Globus pallidus (tissue), 1 donor: ENCODE results near the gene INPP4A.

Source experiments
- DNase-seq: peaks from one replicate; pipeline ENCODE4 v3.0.0-alpha.2; 2015; ENCODE audit warnings: low spot score

The INPP4A gene

DNA sequence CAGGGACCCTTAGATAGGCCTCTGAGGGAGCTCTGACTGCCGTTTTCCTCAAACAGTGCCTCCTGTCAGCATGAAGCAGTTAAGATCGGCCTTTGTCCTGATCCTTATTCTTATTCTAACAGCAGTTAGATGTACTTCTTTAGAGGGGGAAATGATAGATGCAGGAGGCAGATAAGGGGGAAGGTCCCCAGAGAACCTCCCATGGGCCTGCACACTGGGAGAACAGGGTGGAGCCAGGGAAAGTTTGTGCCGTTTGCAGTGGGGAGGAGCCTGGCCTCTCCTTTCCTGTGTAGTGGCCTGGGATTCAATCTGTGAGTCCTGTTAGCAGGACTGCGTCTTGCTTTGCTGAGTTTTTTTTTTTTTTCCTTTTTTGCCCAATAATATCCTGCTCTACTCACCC is 7.9 kb upstream of the INPP4A start:
- DNase-seq, result no peak

- no peak for DNase-seq
These were observed 6.2 kb upstream of the INPP4A start for GRCh38 chr2:98438190-98439133.

DNA sequence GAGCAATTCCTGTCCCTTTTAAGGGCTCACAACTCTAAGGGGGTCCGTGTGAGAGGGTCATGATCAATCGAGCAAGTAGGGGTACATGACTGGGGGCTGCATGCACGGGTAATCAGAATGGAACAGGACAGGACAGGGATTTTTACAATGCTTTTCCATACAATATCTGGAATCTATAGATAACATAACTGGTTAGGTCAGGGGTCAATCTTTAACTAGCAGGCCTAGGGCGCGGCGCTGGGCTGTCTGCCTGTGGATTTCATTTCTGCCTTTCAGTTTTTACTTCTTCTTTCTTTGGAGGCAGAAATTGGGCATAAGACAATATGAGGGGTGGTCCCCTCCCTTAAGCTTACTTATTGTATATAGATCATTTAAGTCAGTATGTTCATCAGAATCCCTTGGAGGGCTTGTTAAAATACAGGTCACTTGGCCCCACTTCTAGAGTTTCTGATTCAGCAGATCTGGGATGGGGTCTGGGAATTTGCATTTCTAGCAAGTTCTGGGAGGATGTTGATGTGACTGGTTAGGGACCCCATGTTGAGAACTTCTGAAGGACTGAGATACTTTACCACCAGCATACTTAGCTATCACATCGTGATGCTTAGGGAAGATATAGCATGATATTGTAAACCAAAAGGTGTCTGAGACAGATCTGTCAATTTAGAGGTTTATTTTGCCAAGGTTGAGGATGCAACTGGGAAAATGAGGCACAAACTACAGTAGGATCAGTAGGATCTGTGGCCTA is 2.8 kb upstream of the INPP4A start:
- no peak for DNase-seq

GRCh38 chr2:98442488-98442887 is 2.2 kb upstream of the INPP4A start:
- no peak for DNase-seq

DNA sequence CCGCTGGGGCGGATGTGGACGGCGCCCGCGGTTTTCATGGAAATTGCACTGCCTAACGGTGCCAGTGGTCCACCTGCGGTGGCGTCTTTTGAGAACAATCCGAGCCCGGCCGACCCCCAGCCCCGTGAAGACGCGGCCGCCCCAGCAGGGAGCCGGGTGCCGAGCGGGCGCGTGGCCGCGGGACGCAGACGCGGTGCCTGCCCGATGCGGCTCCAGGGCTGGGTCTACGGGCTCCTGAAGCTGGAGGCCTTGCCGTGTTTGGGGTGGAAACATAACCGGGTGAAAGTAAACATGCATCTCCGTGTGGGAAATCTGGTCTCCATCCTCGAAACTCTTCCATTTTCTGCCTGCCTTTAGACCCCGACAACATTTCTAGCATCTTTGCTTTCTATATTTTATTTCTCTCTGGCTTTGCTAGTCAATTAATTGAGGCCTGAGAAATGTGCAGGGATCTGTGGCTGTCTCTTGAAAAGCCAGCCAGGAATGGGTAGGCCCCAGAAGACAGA is 572 bp downstream of the INPP4A start:
- no peak for DNase-seq

DNA sequence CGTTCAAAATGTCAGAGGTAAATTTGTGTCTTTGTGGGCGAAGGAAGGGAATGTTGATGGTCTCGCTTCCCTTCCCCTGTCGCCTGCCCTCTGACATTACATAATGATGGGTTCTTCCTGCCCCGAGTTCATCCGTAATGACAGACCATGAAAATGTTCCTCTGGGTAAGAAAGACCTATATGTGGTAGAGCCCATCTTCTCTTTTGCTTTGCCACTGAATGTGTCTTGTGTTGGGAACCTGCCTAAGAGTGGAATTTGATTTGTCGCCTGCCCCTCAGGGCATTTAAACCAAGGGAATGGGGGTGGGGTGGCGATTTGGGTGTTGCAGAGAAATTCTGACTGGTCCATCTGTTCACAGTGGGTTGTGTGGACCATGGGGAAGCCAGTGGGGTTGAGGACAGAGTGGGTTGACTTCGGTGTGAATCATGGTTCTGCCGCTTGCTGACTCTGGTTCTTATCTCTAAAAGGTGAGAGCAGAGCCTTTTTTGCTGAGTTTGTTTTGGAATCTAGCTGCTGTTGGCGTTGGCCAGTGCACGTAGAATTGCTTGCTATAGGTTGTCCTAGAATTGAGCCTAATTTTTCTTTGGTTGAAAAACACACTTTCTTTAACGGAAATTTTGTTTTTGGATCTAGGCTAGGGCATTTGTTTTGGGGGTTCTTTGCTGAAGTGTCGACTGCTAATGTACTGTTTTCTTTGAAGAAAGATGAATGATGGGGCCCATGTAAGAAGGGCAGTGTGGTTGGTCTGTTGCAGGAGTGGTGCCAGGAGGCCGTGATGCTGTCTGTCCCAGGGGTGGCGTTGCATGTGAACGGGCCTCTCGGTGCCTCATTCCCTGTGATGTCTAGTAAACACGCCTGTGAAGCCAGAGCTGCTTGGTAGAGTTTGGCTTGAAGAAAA is 1.3 kb downstream of the INPP4A start:
- DNase-seq, result no peak

DNA sequence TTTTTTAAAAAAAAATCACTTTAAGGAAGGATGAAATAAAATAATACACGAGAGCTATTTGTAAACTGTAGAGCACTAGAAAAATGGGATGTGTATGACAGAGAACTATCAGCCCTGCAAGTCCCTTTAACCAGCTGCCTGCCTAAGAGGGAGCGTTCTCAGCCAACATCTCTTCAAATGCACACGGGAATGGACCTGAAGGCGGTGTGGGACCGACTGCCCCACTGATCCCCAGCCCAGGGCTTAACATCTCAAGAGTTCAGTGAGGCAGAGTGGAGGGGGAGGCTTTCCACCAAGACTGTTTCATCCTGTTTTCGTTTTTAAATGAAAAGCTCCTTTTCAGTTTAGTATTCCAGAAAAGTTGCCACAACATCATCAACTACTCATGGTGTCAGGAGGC is 2.2 kb downstream of the INPP4A start:
- DNase-seq, result no peak

DNA sequence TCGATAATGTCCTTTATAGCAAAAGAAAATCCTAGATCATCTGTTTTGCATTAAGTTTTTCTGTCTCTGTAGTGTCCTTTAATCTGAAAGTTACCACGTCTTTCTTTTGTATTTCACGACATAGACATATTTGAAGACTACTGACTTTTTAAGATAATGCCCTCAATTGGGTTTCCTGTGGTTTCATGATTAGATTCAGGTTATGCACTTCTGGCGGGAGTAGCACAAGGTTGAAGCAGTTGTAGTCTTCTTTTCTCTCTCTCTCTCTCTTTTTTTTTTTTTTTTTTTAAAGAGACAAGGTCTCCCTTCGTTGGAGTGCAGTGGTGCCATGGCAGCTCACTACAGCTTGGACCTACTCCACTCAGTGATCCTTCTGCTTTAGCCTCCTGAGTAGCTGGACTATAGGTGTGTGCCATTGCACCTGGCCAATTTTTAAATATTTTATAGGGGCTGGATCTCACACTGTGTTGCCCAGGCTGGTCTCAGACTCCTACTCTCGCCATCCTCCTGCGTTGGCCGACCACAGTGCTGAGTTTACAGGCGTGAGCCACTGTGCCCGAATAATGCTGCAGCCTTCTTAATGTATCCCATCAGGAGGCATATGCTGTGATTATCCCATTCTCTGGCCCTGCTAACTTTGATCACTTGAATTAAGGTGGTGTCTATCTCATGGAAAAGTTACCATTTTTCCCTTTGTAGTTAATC is 3.9 kb downstream of the INPP4A start:
- DNase-seq, result no peak

DNA sequence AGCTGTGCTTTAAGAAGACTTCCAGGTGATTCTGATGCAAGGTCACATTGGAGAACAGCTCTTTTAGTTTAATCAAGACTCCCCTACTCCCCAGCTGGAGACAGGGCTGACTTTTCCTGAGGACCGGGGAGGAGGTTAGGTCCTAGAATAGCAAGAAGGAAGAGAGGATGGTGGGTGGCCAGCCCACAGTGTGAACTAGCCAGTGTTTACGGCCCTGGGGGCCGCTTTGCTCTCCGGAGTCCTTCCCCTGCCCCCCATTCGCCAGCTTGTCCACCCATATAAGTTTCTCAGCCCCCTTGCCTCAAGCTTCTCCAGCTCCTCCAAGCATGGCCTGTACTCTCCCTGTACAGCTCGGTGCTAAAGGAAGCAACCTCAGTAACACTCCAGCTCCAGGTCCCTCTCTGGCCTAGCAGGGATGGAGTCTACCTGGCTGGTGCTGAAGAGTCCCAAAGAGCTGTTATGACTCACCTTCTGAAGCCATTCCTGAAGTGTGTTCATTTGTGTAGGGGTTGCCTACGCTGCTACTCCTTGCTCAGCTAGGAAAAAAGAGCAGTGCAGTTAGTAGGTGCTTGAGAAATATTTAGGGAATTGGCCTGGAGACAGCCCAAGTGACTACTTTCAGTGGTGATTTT is 7.9 kb downstream of the INPP4A start:
- DNase-seq, result no peak

DNA sequence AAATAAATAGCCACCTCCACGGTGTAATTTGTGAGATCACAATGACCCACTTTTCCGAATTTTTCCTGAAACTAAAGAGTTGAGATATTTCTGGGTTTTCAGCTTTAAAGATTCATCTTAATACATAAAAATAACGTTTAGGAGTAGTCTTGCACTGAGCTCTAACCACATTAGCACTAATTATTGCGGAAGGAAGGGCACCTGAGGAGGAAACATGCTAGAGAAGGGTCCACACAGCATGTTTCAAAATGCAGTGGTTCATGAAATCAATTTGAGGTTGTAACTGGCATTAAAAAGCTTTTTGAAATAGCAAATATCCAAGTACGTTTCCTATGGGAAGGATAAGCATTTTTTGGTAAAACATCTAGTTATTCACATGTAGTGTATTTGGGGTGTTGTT is 8.4 kb downstream of the INPP4A start:
- DNase-seq, result no peak

- no peak for DNase-seq
These were observed 8.9 kb downstream of the INPP4A start for GRCh38 chr2:98453531-98453930.

- no peak for DNase-seq
These were observed 9.4 kb downstream of the INPP4A start for GRCh38 chr2:98454073-98454472.

DNA sequence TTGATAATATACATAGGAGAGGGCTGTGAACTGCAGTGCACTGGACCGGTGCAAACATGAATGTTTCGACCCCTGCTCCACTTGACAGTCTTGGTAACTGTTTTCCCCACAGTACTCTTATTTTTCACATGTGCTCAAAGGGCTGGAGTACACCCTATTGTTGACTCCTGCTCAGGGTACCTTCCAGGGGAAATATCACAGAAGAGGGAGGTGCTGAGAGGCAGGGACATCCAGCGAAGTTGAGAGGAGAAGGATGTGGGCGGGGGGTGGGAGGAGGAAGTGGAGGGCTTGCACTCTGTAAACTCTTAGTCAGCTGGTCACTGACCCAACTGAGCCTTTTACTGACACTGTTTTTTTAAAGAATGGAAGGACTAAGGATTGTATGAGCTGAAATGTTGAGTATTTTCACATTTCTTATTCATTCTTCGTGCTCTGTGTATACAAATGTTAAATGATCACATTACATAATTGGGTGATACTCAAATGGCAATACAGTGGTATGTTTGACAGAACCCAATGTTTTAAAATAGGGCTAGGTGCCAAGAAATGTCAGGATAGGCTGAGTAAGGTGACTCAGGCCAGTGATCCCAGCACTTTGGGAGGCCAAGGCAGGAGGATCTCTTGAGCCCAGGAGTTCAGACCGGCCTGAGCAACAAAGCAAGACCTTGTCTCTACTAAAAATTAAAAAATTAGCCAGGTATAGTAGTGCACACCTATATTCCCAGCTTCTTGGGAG is 10.0 kb downstream of the INPP4A start:
- DNase-seq, result no peak

- DNase-seq, result no peak
These were observed 10.9 kb downstream of the INPP4A start for GRCh38 chr2:98455494-98455976.

GRCh38 chr2:98457045-98457696 is 12.5 kb downstream of the INPP4A start:
- no peak for DNase-seq

DNA sequence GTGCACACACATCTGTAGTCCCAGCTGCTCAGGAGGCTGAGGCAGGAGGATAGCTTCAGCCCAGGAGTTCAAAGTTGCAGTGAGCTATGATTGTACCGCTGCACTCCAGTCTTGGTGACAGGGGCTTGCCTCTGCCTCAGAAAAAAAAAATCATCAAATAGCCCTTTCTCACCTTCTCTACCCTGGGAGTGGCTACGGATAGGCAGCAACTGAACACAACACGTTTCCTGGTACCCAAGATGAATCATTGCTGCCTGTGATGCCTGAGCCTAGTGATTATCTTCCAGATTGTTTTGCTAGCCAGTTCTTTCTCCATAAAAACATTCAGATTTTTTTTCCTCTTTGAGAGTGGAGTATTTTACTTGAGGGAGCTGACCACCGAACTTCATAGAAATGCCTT is 13.5 kb downstream of the INPP4A start:
- DNase-seq, result no peak

DNA sequence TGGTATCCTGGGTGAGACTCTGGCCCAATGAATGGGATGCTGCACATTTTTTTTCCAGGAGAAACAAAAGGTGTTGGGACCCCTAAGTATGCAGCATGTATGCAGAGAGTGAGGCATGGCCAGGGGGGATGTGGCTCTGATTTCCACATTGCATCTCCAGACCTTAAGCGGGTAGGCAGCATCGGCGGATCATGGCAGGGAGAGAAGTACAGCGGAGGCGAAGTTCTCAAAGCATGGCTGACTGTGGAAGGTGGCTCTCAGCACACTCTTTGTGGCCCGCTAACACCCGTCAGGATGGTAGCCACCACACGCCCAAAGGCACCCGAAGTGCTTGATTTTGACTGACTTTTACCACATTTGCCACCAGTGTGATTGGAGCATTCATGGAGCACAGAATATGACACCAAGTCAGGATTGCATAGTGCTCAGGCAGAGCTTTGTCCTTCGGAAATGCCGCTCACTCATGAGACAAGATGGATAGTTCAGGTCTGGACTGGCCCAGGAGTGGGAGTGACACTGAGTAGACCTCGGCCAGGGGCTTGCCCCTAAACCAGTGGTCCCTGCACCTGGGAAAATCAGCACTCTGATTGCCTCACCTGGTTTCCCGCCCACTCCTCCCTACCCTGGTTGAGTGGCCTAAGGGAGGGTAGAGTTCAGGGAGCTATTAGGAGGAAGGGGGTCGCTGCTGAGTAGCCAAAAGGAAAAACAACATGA is 14.2 kb downstream of the INPP4A start:
- DNase-seq, result no peak

- DNase-seq, result no peak
These were observed 15.0 kb downstream of the INPP4A start for GRCh38 chr2:98459496-98460175.
